ENCODE data around the gene TTLL1. TPM values are rescaled to one million over a fixed set of nuclear protein-coding genes. Genes with fewer than 3 reads are reported as not detected.

Gene TTLL1
- total RNA-seq = 6.7 and 7.7 TPM in 2 replicates

DNA sequence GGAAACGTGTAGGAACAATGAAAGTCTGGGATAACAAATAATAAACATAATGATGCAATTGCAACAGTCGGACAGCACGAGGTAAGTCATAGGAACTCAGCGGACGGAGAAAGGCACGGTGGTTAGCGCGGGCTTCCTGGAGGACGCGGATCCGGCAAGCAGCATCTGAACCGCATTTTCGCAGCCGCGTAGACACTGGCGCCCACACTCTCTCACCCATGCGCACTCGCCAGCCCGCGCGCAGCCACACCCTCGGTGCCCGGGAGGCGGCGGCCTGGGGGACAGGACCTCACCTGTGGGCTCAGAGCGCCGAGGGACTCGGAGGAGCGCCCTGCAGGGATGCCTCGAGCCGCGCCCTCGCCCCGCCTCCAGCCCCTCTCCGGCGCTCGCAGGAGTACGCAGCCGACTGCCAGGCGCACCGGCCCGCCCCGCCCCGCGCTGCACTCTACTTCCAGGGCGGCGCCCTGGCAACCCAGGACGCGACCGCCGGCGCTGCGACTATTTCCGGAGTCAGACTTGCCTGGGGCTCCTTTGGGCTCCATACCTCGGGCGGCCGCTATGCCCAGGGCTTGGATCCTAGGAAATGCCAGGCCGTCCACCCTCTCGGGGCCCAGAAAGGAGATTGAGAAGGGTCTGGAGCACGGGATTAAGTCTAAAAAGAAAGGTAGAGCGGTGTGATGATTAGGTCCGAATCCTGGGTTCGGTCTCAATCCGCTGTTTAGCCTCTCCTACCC lies at the start of gene TTLL1:
Gene TTLL1 (minus strand): TSS at position 408 of the 734 bp plus-strand sequence. CDS start 13,805 bp downstream, outside the sequence.

DNA sequence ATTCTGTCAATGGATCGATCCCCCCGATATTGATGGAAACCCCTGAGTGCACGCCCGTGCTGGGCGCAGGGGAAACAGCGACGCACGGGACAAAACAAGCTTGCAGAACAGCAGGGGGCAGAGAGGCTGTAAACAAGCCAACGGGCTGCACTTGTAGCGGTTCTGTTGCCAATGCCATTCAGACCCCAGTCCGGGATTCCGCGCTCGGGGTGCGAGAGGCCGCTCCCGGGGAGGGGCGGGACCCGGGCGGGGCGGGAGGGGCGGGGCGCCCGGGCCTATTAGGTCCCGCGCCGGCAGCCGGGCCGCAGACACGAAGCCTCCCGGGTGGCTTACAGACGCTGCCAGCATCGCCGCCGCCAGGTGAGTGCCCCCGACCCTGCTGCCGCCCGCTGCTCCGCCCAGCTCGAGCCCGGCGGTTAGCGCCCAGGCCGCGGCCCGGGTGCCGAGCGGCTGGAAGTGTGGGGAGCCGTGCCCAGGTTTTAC lies 21.3 kb upstream of the TTLL1 start, which contains the start of gene BIK:
Gene BIK (plus strand): TSS at position 307 of the 483 bp plus-strand sequence. CDS start 13,273 bp downstream, outside the sequence.

DNA sequence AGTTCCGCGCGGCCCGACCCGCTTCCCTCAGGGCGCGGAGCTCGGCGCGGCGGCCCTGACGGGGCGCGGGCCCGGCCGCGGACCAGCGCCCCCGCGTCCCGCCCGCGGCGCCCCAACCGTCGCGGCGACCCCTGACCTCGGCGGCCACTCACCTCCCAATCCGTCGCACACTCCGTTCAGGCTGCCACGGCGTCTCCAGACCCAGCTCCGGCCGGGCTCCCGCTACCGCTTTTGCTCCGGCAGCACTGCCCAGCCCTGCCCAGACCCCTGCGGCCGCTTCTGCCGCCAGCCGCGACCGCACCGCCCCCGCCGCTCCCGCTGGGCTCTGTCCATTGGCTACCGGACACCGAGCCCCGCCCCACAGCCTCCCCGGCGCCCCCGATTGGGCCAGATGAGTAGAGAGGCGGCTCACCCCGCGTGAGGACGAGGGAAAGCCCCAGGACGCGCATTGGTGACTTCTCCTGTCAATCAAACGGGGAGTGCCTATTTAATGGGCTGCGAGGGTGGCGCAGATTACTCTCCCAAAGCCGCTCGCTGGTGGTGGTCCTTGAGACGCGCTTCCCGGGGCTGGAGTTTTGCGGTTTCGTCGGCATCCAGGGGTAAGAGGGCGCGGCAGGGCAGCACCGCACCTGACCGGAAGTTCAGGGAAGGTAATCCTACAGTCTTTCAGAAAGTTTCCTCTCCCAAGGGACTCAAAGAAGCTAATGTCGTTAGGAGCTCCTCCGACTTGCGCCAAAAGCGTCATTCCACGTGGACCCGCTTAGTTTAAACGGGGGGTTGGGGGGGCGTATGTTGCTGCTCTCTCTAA lies 74.1 kb downstream of the TTLL1 start, which contains the start of gene PACSIN2:
Gene PACSIN2 (minus strand): TSS at position 281 of the 808 bp plus-strand sequence. CDS start 103,069 bp downstream, outside the sequence.

Other genes with a start within 250 kb of the TTLL1 start
- gene ARFGAP3, start 232.1 kb downstream of the TTLL1 start, total RNA-seq = 43.6 and 44.8 TPM in 2 replicates
- gene PACSIN2, start 74.2 kb downstream of the TTLL1 start, total RNA-seq = 23.1 and 24.6 TPM in 2 replicates
- not detected in 2 replicates for gene BIK, start 21.4 kb upstream of the TTLL1 start, total RNA-seq
- gene MCAT, start 54.0 kb upstream of the TTLL1 start, total RNA-seq = 12.7 and 16.4 TPM in 2 replicates
- gene TSPO, start 62.2 kb upstream of the TTLL1 start, total RNA-seq = 402 and 430 TPM in 2 replicates
- 36.1 and 41.6 TPM in 2 replicates for gene TTLL12, start 97.7 kb upstream of the TTLL1 start, total RNA-seq